Measurements from ENCODE around the gene FAM163B. TPM values are rescaled to one million over a fixed set of nuclear protein-coding genes. Genes with fewer than 3 reads are reported as not detected.

Gene FAM163B
- total RNA-seq, 1 donor from 2014 or later = not detected

DNA sequence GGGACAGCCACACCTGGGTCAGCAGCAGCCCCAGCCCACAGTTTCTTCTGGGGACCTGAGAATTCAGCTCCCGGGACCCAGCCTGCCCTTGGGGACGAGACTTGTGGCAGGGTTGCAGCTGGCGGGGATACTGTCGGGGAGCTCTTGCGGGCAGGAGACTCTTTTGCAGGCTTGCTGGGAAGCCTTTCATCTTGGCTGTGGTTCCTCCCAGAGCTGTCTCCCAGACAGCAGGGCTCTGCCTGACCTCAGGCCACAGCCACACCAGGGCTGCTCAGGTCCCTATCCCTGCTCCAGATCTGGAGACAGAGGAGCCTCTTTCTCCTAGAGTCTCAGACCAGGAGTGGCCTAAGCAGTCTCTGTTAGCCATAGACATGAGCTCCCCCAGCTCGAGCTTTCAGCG lies 79.7 kb downstream of the FAM163B start:
- TF ChIP-seq, protein P1, sequence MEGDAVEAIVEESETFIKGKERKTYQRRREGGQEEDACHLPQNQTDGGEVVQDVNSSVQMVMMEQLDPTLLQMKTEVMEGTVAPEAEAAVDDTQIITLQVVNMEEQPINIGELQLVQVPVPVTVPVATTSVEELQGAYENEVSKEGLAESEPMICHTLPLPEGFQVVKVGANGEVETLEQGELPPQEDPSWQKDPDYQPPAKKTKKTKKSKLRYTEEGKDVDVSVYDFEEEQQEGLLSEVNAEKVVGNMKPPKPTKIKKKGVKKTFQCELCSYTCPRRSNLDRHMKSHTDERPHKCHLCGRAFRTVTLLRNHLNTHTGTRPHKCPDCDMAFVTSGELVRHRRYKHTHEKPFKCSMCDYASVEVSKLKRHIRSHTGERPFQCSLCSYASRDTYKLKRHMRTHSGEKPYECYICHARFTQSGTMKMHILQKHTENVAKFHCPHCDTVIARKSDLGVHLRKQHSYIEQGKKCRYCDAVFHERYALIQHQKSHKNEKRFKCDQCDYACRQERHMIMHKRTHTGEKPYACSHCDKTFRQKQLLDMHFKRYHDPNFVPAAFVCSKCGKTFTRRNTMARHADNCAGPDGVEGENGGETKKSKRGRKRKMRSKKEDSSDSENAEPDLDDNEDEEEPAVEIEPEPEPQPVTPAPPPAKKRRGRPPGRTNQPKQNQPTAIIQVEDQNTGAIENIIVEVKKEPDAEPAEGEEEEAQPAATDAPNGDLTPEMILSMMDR (conservative IDR thresholded peaks at IDR 0.05) = no peak
- peaks cover 24% of the 10 kb centered on the region for H3K4me1 Mint-ChIP-seq
- no peak for DNase-seq (ENCODE audit: low read depth, low spot score)

GRCh38 chr9:133528876-133529241 lies 80.3 kb downstream of the FAM163B start:
- peaks cover 21% of the 10 kb centered on the region for H3K27me3 Mint-ChIP-seq (ENCODE audit: low read depth)
- H3K27ac Mint-ChIP-seq (ENCODE audit: unreplicated experiment) = no peak overlapping the region

More for the DNA sequence above, 79.7 kb downstream of the FAM163B start:
- H3K36me3 Mint-ChIP-seq (ENCODE audit: low read depth) = no peaks in the 10 kb centered on the region
- H3K27ac Mint-ChIP-seq (ENCODE audit: unreplicated experiment) = no peak overlapping the region
- peaks cover 23% of the 10 kb centered on the region for H3K27me3 Mint-ChIP-seq (ENCODE audit: low read depth)
- H3K9me3 Mint-ChIP-seq = no peaks in the 10 kb centered on the region
- no peak overlapping the region for H3K4me3 Mint-ChIP-seq

DNA sequence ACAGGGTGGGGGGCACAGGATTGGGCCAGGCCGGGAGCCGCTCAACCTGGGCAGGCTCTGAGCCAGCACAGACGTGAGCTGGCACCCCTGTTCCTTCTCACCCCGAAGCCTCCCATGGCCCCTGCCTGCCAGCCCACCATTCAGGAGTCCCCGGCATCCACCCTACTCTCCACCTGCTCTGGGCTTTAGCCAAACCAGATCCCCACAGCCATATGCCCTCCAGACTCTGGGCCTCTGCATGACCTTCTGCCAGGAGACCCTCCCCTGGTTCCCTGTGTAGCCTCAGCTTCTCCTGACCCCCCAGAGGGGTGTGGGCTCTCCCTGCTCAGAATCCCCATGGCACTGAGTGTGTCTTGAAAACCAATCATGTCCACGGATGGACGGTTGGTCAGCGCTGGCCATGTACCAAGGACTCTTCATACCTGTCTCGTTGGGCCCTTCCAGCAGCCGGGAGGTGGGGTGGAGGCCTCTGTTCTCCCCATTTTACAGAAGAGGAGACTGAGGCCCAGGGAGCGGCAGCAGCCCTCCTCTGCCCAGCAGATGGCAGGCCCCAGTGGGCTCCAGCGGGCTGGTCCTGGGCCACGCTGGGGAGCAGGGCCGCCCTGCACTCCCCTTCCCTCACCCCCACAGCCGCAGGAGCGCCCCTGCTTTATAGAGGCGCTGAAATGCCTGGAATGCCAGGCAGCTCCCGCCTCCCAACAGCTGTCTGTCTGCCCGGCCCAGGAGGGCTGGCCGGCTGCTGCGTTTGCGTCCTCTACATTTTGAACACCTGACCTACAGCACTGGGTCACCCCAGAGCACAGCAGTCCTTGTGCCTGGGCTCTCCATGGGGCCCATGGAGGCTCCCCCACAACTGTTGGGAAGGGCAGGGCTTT lies 81.0 kb downstream of the FAM163B start:
- TF ChIP-seq, protein P1 (conservative IDR thresholded peaks at IDR 0.05) = no peak
- H3K4me3 Mint-ChIP-seq = no peak overlapping the region
- H3K9me3 Mint-ChIP-seq = no peaks in the 10 kb centered on the region
- peaks cover 20% of the 10 kb centered on the region for H3K4me1 Mint-ChIP-seq
- H3K27ac Mint-ChIP-seq (ENCODE audit: unreplicated experiment) = no peak overlapping the region
- no peak for DNase-seq (ENCODE audit: low read depth, low spot score)
- peaks cover 18% of the 10 kb centered on the region for H3K27me3 Mint-ChIP-seq (ENCODE audit: low read depth)
- no peaks in the 10 kb centered on the region for H3K36me3 Mint-ChIP-seq (ENCODE audit: low read depth)

More at GRCh38 chr9:133528876-133529241, 80.3 kb downstream of the FAM163B start:
- Mint-ChIP-seq H3K4me3 (no peak overlapping the region), H3K4me1 (peaks cover 24% of the 10 kb centered on the region), H3K36me3 (ENCODE audit: low read depth) (no peaks in the 10 kb centered on the region), H3K9me3 (no peaks in the 10 kb centered on the region)
- TF ChIP-seq, protein P1 (conservative IDR thresholded peaks at IDR 0.05) = no peak
- DNase-seq (ENCODE audit: low read depth, low spot score) = no peak

DNA sequence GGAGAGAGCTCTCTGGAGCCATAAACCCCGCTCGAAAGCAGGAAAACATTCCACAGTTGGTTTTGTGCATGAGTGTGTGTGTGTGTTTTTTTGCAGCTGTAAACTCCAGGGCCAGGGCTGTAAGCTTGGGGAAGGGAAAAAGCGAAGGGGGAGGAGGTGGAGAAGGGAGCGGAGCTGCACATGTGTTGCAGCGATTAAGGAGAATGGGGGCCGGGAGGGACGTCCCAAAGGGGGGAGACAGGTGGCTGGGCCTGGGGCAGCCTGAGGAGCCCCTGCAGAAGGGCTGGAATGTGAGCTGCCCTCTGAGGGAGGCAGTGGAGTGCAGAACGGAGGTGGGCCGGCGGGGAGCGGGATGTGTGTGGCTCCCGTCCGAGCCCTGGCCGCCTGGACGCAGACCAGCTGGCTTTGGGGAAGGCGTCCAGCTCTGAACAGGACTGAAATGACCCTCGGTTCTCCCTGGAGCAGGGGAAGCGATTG lies 81.7 kb downstream of the FAM163B start:
- no peak for DNase-seq (ENCODE audit: low read depth, low spot score)
- Mint-ChIP-seq H3K27ac (ENCODE audit: unreplicated experiment) (no peak overlapping the region), H3K27me3 (ENCODE audit: low read depth) (peaks cover 14% of the 10 kb centered on the region), H3K4me1 (peaks cover 17% of the 10 kb centered on the region), H3K36me3 (ENCODE audit: low read depth) (no peaks in the 10 kb centered on the region), H3K9me3 (no peaks in the 10 kb centered on the region), H3K4me3 (no peak overlapping the region)
- TF ChIP-seq, protein P1 (conservative IDR thresholded peaks at IDR 0.05) = no peak

Other genes starting within 250 kb of the FAM163B start
- gene SURF4, start 233.3 kb downstream of the FAM163B start, total RNA-seq = 121 and 136 TPM in 2 replicates
- gene STKLD1, start 233.0 kb downstream of the FAM163B start, total RNA-seq = 2.8 and 2.9 TPM in 2 replicates
- 34.0 and 35.4 TPM in 2 replicates for gene REXO4, start 191.4 kb downstream of the FAM163B start, total RNA-seq
- 5.8 and 6.0 TPM in 2 replicates for gene ADAMTS13, start 187.0 kb downstream of the FAM163B start, total RNA-seq
- 42.6 and 45.8 TPM in 2 replicates for gene CACFD1, start 149.4 kb downstream of the FAM163B start, total RNA-seq
- gene SLC2A6, start 130.3 kb downstream of the FAM163B start, total RNA-seq = 29.0 and 30.9 TPM in 2 replicates
- gene MYMK, start 84.4 kb downstream of the FAM163B start, total RNA-seq = not detected in 2 replicates
- gene ADAMTSL2, start 74.7 kb downstream of the FAM163B start, total RNA-seq = 0.16 and 0.20 TPM in 2 replicates
- 0.59 and 0.75 TPM in 2 replicates for gene DBH, start 27.0 kb upstream of the FAM163B start, total RNA-seq
- gene SARDH, start 129.0 kb upstream of the FAM163B start, total RNA-seq = 4.5 and 4.6 TPM in 2 replicates

Measured in neural crest cell (in vitro differentiated cells).